Ovary (tissue), 3 donors: ENCODE results near the gene ELP5.

Experiments used
- CTCF ChIP-seq, 3 donors: fragments of 450-650 bp in 2 of 3; fragments of 200-600 bp in 1 of 3; IDR thresholded peaks; one replicate each; pipeline versions ENCODE4 v1.5.1 to v1.8.0; 2016 to 2022; ENCODE audit warnings: antibody characterized with exemption in 3 of 3, mild to moderate bottlenecking in 1 of 3
- EP300 ChIP-seq: sonication (generic); formaldehyde crosslinking; IDR thresholded peaks from one replicate; pipeline ENCODE4 v1.6.1; 2017; ENCODE audit warnings: antibody characterized with exemption
- POLR2A ChIP-seq: fragments of 450-650 bp; IDR thresholded peaks from one replicate; pipeline ENCODE4 v1.6.1; 2017; ENCODE audit warnings: antibody characterized with exemption, mild to moderate bottlenecking, moderate library complexity
- donor health status: DM: no; HTN: no; CAD: no.

GRCh38 chr17:7266784-7267183 is 14.8 kb downstream of the ELP5 start:
- TF ChIP-seq POLR2A: no peak
- no peak for TF ChIP-seq CTCF (IDR thresholded peaks at IDR 0.05)
- no peak for TF ChIP-seq EP300
